PC-9 (cell line): Measurements from ENCODE around the gene CAPN5. TPM values are rescaled to one million over a fixed set of nuclear protein-coding genes. Genes with fewer than 3 reads are reported as not detected.

Experiments
- BruUV-seq: library from RNA; stranded (reverse); fragments of 400-500 nt; replicated peaks from 2 replicates; lab custom pipeline; 2021; lab: Mats Ljungman, UMichigan
- CTCF ChIA-PET: fragments of 300-600 bp; sonication (Branson Sonifier 250); formaldehyde crosslinking; loops from one replicate; lab custom pipeline; 2022; ENCODE audit warnings: antibody characterized with exemption; lab: Charles Lee
- POLR2A ChIA-PET: fragments of 300-600 bp; sonication (Branson Sonifier 250); formaldehyde crosslinking; loops from one replicate; lab custom pipeline; 2022; ENCODE audit warnings: antibody characterized with exemption; ENCODE audit not compliant: unreplicated experiment; lab: Charles Lee
- DNase-seq, 2 experiments: peaks; one replicate each; pipeline versions ENCODE4 v3.0.0 to v3.0.0-alpha.2; 2015 to 2022; ENCODE audit warnings: mixed read lengths in 1 of 2
- H2AFZ ChIP-seq: fragments of 200-600 bp; sonication (generic); 2 replicates; pipeline ENCODE4 v1.8.1; 2017; ENCODE audit warnings: antibody characterized with exemption
- H3F3A ChIP-seq: fragments of 200-600 bp; sonication (generic); 2 replicates; pipeline ENCODE4 v1.8.1; 2017; ENCODE audit warnings: antibody characterized with exemption, mild to moderate bottlenecking, low read depth; ENCODE audit not compliant: insufficient read depth
- H3K27ac ChIP-seq: fragments of 200-600 bp; sonication (generic); 2 replicates; pipeline ENCODE4 v1.6.1; 2016; ENCODE audit warnings: mixed run types
- H3K27me3 ChIP-seq: fragments of 200-600 bp; sonication (generic); 2 replicates; pipeline ENCODE4 v1.6.1; 2016; ENCODE audit warnings: low read depth, mixed run types; ENCODE audit not compliant: insufficient read depth
- H3K36me3 ChIP-seq: fragments of 200-600 bp; sonication (generic); 2 replicates; pipeline ENCODE4 v1.6.1; 2016; ENCODE audit warnings: low read depth, mixed run types
- H3K4me1 ChIP-seq: fragments of 200-600 bp; sonication (generic); replicated peaks from 2 replicates; pipeline ENCODE4 v1.6.1; 2016; ENCODE audit warnings: mixed run types; ENCODE audit not compliant: insufficient read depth
- H3K4me2 ChIP-seq: fragments of 200-600 bp; sonication (generic); 2 replicates; pipeline ENCODE4 v1.6.1; 2017; ENCODE audit warnings: mixed run types
- H3K4me3 ChIP-seq: fragments of 200-600 bp; sonication (generic); 2 replicates; pipeline ENCODE4 v1.6.1; 2016; ENCODE audit warnings: mixed run types
- H3K79me2 ChIP-seq: fragments of 200-600 bp; sonication (generic); 2 replicates; pipeline ENCODE4 v1.6.1; 2017; ENCODE audit warnings: low read depth, mixed run types
- H3K9me2 ChIP-seq: fragments of 200-600 bp; sonication (generic); 2 replicates; pipeline ENCODE4 v1.8.1; 2017; ENCODE audit warnings: mild to moderate bottlenecking; ENCODE audit not compliant: insufficient read depth
- H3K9me3 ChIP-seq: fragments of 200-600 bp; sonication (generic); 2 replicates; pipeline ENCODE4 v1.8.1; 2016; ENCODE audit warnings: low read depth; ENCODE audit not compliant: insufficient read depth
- H4K20me1 ChIP-seq: fragments of 200-600 bp; sonication (generic); 2 replicates; pipeline ENCODE4 v1.8.1; 2017; ENCODE audit not compliant: insufficient read depth
- EZH2 ChIP-seq: fragments of 200-600 bp; sonication (generic); IDR thresholded peaks from 2 replicates; pipeline ENCODE4 v1.8.0; 2017; ENCODE audit warnings: antibody characterized with exemption, low read depth
- intact Hi-C: fragments of 100-400 bp; cut with micrococcal nuclease; formaldehyde crosslinking; loops from one replicate; pipeline ENCODE4 v1.10.0; 2022; ENCODE audit not compliant: unreplicated experiment
- total RNA-seq: library from RNA; stranded (reverse); gene quantifications from 2 replicates; pipeline ENCODE4 v1.2.3, GENCODE V29; 2021
- TF ChIP-seq, protein P1 (sequence below): fragments of 200-600 bp; sonication (generic); conservative IDR thresholded peaks from 2 replicates; pipeline ENCODE4 v1.6.1; 2017; ENCODE audit warnings: mixed run types, antibody characterized with exemption, mild to moderate bottlenecking, moderate library complexity

Gene CAPN5
- total RNA-seq, 1 experiment from 2014 or later = 9.9 TPM

DNA sequence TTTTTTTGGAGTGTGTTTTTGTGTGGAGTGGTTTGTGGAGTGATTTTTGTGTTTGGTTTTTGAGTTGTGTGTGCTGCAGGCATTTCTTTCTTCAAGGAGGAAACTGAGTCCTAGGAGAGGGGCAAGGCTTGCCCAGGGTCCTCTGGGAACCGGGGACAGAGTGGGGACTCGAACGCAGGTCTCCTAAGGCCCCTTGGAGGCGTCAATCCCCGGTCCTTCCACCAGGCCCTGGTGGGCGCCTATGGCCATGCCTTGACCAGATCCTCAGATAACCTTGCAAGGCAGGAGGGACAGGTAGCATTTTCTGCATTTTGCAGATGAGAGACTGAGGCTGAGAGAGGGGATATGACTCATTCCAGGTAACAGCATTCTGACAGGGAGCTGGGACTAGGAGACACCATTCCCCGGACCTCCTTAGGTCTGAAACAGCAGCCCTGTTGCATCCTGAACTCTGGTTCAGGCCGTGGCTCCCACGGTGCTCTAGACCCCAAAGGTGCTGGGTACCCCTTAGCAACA, 100.4 kb downstream of the CAPN5 start:
- POLR2A ChIA-PET = no interaction called here
- Histone ChIP-seq H3K4me2 (no peak overlapping the region), H3F3A (no peaks in the 10 kb centered on the region), H3K36me3 (no peaks in the 10 kb centered on the region), H2AFZ (no peak overlapping the region), H3K27ac (no peak overlapping the region), H3K27me3 (peaks cover 53% of the 10 kb centered on the region), H3K4me3 (no peak overlapping the region), H4K20me1 (no peaks in the 10 kb centered on the region), H3K9me2 (no peaks in the 10 kb centered on the region), H3K9me3 (no peaks in the 10 kb centered on the region), H3K4me1 (peaks cover 8% of the 10 kb centered on the region; the same call in 1 of the 2 replicates), H3K79me2 (no peaks in the 10 kb centered on the region)
- TF ChIP-seq EZH2 = no peak
- TF ChIP-seq, protein P1, sequence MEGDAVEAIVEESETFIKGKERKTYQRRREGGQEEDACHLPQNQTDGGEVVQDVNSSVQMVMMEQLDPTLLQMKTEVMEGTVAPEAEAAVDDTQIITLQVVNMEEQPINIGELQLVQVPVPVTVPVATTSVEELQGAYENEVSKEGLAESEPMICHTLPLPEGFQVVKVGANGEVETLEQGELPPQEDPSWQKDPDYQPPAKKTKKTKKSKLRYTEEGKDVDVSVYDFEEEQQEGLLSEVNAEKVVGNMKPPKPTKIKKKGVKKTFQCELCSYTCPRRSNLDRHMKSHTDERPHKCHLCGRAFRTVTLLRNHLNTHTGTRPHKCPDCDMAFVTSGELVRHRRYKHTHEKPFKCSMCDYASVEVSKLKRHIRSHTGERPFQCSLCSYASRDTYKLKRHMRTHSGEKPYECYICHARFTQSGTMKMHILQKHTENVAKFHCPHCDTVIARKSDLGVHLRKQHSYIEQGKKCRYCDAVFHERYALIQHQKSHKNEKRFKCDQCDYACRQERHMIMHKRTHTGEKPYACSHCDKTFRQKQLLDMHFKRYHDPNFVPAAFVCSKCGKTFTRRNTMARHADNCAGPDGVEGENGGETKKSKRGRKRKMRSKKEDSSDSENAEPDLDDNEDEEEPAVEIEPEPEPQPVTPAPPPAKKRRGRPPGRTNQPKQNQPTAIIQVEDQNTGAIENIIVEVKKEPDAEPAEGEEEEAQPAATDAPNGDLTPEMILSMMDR = no peak
- intact Hi-C loops = no loop called here
- CTCF ChIA-PET = interaction anchor here (0.9 kb wide), 1 partner anchor 40 kb away, joined by 5 read pairs; no protein-coding TSS in a partner anchor
- no peak for DNase-seq
- no TSS peak for BruUV-seq

DNA sequence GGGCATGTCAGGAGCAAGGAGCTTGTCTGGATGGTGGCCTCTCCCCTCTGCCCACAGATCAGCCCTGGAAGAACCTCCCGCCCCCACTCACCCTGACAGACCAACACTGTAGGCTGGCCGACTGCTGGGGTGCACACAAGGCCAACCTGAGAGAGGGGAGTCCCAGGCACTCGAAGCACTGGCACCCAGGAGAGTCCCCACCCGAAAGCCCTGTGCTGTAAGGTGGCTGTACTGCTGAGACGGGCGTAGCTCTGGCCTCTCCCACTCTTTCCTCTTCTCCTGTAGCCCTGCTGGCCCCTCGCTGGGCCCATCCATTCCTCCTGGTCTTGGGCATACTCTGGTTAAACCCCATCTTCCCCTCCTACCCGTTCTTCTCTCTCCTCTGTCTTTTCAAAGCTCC, 101.0 kb downstream of the CAPN5 start:
- CTCF ChIA-PET = interaction anchor here (0.9 kb wide), 1 partner anchor 41 kb away, joined by 5 read pairs; no protein-coding TSS in a partner anchor

DNA sequence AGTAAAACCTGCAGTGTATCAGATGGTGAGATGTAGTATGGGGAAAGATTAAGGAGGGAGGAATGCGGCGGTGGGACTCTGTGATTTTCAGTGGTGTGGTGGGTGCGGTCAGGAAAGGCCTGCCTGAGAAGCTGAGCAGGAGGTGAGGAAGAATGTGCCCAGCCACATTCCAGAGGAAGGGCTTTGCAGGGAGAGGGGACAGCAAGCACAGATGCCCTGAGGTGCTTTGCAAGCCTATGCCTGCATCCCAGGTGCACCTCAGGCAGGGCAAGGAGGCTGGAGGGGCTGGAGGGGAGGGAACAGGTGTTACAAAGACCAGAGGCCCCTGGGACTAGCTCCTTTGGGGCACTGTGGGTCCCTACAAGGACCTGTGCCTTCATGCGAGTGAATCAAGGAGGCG, 103.3 kb downstream of the CAPN5 start:
- intact Hi-C loops = loop anchor here (2.0 kb wide), 1 partner anchor 39 kb away; no protein-coding TSS in a partner anchor
- Histone ChIP-seq H2AFZ (no peak overlapping the region), H3K36me3 (no peaks in the 10 kb centered on the region), H3K27ac (no peak overlapping the region), H3K9me2 (no peaks in the 10 kb centered on the region), H3K79me2 (no peaks in the 10 kb centered on the region), H3K9me3 (no peaks in the 10 kb centered on the region), H3K4me1 (peaks cover 8% of the 10 kb centered on the region; the same call in 1 of the 2 replicates), H4K20me1 (no peaks in the 10 kb centered on the region), H3K27me3 (peaks cover 26% of the 10 kb centered on the region; the same call in 1 of the 2 replicates), H3K4me2 (no peak overlapping the region), H3F3A (no peaks in the 10 kb centered on the region), H3K4me3 (no peak overlapping the region)
- BruUV-seq = no TSS peak
- DNase-seq = peak; percentile 73 to 82
- TF ChIP-seq EZH2 = no peak
- TF ChIP-seq, protein P1 = no peak
- POLR2A ChIA-PET = interaction anchor here (0.7 kb wide), 1 partner anchor 708 kb away, joined by 3 read pairs; no protein-coding TSS in a partner anchor
- CTCF ChIA-PET = interaction anchor here (1.0 kb wide), 1 partner anchor 43 kb away, joined by 6 read pairs; no protein-coding TSS in a partner anchor

More for the DNA sequence above, 101.0 kb downstream of the CAPN5 start:
- Histone ChIP-seq H4K20me1 (no peaks in the 10 kb centered on the region), H3K9me2 (no peaks in the 10 kb centered on the region), H3K4me1 (peaks cover 8% of the 10 kb centered on the region; the same call in 1 of the 2 replicates), H3K36me3 (no peaks in the 10 kb centered on the region), H3K9me3 (no peaks in the 10 kb centered on the region), H3K79me2 (no peaks in the 10 kb centered on the region), H3K4me2 (no peak overlapping the region), H3F3A (no peaks in the 10 kb centered on the region), H3K4me3 (no peak overlapping the region), H2AFZ (no peak overlapping the region), H3K27ac (no peak overlapping the region), H3K27me3 (peaks cover 47% of the 10 kb centered on the region)
- no TSS peak for BruUV-seq
- no peak for DNase-seq
- TF ChIP-seq, protein P1 = no peak
- no peak for TF ChIP-seq EZH2
- intact Hi-C loops = no loop called here
- POLR2A ChIA-PET = interaction anchor here (0.5 kb wide), 1 partner anchor 421 kb away, joined by 3 read pairs; no protein-coding TSS in a partner anchor
